GM18502 (cell line): ENCODE measurements around the gene AHR.
A peak's percentile ranks its signal among the peaks of the same experiment; 100 is the strongest.

ENCODE experiments used
- ATAC-seq: cut with Tn5 transposase; IDR thresholded peaks from one replicate; pipeline ENCODE4 v1.9.1; 2021; ENCODE audit warnings: mild to moderate bottlenecking; ENCODE audit not compliant: unreplicated experiment, poor library complexity

AHR gene

GRCh38 chr7:17302575-17303142 is 4.2 kb downstream of the AHR start:
- peak; percentile 29 for ATAC-seq

GRCh38 chr7:17304926-17305325 is 6.5 kb downstream of the AHR start:
- peak; percentile 43 for ATAC-seq

- no peak for ATAC-seq
Measured at GRCh38 chr7:17305387-17306171, 7.1 kb downstream of the AHR start.

GRCh38 chr7:17307000-17307399 is 8.5 kb downstream of the AHR start:
- ATAC-seq = no peak

DNA sequence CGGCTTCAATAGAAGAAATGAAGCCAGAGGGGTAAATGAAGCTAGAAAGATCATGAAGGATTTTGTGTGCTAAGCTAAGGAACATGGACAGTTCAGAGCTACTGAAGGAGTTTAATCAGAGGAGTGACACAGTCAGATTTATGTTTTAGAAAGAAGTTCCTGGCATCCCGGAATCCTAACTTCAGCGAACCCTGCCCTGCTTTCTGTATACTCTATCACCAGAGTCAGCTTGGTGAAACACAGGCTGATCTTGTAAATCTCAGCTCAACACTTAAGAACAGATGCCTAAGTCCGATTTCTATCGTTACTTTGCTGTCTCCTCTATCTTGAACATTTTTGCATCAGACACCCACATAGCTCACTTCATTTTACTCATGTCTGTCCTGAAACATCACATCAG is 9.1 kb downstream of the AHR start:
- no peak for ATAC-seq

DNA sequence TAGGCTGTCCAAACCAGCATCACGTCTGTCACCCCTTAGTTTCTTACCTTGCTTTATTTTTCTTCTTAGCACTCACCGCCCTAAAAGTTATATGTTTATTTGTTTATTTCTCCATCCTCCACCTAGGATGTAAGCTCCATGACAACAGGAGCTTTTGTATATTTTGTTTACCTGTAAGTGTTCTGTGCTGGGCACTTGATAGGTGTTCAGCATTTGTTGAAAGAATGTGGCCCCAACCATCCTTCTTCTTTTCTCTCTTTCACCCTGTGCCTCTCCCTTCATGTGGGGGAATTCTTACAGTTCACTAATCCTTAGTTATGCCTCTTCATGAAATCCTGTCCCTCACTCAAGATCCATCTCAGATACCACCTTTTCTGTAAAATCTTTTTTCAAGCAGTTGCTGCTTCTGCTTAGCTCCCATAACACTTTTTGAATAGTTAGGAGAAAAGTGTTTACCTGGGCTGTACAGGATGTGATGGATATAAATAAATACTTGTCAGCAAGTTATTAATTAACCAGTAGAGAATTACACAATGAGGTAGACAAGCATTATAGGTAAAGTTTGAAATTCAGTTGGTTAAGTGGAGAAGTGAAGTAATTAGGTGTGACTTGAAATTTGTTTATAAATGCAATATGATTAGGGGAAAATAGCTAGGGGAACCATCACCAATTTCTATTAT is 9.7 kb downstream of the AHR start:
- no peak for ATAC-seq

- ATAC-seq = no peak
Measured at GRCh38 chr7:17311194-17311593, 12.7 kb downstream of the AHR start.

DNA sequence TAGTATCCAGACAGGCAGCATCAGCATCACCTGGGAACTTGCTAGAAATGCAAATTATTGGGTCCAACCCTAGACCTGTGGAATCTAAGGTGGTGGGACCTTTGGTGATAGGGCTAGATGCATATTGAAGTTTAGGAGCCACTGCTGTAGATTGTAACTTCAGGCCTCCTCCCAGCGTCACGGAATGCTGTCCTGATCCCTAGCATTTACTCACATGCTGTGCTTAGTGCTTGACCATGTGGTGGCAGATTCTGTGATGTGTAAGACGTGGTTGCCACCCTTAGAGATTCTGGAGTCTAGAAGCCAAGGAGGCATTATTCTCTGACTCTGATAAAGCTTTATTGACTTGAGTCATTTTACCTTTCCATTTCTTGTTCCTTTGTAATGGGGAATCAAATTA is 13.5 kb downstream of the AHR start:
- ATAC-seq = no peak

GRCh38 chr7:17312641-17313040 is 14.2 kb downstream of the AHR start:
- no peak for ATAC-seq

DNA sequence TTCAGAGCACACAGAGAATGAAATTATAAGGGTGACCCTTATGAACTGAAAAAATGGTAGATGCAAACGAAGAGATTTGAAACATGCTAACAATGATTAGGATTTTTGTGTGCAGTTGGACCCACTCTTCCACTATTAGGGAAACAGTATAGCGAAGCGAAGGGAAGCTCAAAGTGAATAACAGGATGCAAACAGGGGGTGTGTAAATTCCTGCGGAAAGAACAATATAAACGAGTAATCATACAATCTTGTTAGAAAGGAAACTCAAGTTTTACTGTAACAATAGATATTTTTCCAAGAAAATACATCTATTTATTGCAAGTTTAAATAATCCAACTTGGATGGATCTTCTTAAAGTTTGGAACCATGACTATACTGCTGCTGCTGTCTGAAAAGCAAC is 14.7 kb downstream of the AHR start:
- no peak for ATAC-seq

GRCh38 chr7:17315974-17316373 is 17.5 kb downstream of the AHR start:
- ATAC-seq = no peak

DNA sequence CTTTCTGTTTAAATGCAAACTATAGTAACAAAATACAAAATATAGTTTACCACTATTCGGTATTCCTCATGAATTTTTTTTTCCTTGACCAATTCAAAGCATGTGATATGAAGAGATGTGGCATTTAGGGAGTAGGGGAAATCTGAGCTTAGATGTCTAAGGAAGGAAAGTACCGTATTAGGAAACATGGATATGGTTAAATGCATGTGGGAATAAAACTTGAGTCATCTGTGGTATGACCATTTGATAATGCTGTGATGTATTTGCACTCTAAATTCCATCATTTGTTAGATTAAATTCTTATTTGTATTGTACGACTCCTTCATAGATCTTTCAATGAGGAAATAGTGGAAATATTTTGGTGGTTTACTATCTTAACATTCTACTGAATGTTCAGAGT is 19.7 kb downstream of the AHR start:
- no peak for ATAC-seq

DNA sequence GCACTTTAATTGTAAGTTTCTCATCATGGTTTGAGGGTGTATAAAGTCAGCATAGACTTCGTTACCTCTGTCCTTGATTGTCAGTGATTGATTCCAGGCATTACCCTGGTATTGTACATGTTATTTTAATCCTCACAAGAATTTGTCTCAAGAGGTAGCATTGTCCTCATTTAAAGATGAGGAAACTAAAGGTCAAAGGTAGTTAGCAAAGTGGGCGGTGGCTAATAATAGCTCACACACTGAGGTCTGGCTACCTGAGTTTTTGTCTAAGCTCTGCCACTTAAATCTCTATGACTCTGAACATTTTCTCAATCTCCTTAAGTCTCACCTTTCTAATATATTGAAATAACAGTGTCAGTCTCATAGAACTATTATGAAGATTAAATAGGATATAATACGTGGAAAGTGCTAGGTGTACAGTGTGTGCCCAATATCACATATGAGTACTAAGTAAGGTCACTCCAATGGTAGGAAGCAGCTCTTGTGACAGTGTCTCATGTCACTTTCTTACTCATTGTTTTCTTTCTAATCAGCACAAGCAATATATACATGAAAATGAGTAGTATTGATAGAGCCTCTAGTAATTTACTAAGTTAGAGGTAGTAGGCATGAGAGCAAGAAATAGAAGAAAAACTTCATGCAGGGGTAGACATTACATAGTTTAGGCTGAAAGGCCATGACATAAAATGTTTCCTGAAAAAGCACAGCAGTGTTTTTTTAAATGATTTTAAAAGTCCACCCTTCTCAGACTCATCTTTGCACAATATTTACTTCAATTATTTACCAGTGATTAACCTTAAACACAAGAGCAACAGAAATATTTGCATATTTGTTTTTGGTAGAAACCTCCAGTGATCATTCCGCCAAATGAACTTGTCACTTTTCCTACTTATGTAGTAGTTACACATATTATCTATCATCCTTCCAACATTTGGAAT is 21.0 kb downstream of the AHR start:
- ATAC-seq = no peak

- ATAC-seq = no peak
Measured at GRCh38 chr7:17320102-17320497, 21.6 kb downstream of the AHR start.

GRCh38 chr7:17320657-17321056 is 22.2 kb downstream of the AHR start:
- no peak for ATAC-seq

DNA sequence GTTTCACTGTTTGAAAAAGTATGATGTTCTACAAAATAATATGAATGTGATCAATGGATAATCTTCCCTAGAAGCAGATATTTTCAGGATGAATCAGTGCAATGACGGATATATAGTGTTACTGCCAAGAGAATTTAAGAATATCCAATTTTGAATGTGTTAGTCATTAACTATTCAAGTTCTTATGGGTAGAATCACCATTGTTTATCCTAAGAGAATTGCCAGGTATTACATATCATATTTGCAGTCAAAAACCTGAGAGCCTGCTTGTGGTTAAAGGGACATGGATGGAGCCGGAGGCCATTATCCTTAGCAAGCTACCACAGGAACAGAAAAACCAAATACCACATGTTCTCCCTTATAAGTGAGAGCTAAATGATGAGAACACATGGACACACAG is 26.9 kb downstream of the AHR start:
- ATAC-seq = no peak

DNA sequence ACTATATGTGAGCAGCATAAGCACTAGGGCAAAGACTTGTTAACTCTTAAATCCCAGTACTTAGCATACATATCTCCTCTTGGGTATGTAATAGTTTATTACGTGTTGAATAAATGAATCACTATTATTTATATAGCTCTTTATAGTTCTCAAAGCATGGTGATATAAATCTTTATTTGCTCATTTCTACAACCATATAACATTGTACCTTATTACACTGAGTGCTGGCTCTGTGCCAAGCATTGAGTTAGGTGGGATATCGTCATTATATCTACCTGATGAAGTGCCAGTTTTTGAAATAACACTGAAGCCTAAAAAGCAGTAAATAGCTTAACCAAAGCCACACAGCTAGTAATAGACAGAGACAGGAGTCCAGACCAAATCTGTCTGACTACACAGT is 27.9 kb downstream of the AHR start:
- ATAC-seq = no peak

GRCh38 chr7:17328641-17329040 is 30.2 kb downstream of the AHR start:
- no peak for ATAC-seq

DNA sequence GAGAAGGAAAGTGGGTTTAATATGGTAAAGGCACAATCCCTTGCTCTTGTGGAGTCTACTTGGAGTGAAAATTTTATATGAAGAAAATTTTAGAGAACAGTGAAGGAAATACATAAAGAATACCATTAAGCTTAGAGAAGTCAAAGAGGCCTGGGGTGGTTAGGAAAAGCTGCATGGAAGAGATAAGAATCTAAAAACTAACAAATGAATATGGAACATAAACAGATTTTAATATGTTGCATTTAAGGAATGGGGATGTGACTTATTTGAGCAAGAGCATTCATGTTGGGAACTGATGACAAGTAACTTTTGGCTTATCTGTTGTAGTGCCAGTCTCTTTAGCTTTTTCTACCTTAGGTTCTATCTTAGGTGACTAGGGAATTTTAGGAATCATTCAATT is 31.0 kb downstream of the AHR start:
- ATAC-seq = no peak

GRCh38 chr7:17331891-17332501 is 33.5 kb downstream of the AHR start:
- no peak for ATAC-seq
